GM23338 (cell line): ENCODE results near the gene ADGRB3. TPM values are rescaled to one million over a fixed set of nuclear protein-coding genes. Genes with fewer than 3 reads are reported as not detected.

Experiments used
- ATAC-seq: fragments of 200-7000 bp; cut with Tn5 transposase; 3 replicates; pipeline ENCODE4 v1.9.1; 2020
- DNase-seq: peaks from one replicate; pipeline ENCODE4 v3.0.0-alpha.2; 2015; ENCODE audit warnings: low spot score
- H2AFZ ChIP-seq: fragments of 200-600 bp; sonication (generic); 2 replicates; pipeline ENCODE4 v1.8.0; 2016; ENCODE audit warnings: antibody characterized with exemption, mild to moderate bottlenecking, moderate library complexity
- H3F3A ChIP-seq: fragments of 200-600 bp; sonication (generic); replicated peaks from 2 replicates; pipeline ENCODE4 v1.8.0; 2017; ENCODE audit warnings: antibody characterized with exemption, mixed run types, low read depth
- H3K27ac ChIP-seq: fragments of 200-600 bp; sonication (generic); 2 replicates; pipeline ENCODE4 v1.6.1; 2016; ENCODE audit warnings: low read depth
- H3K27me3 ChIP-seq: fragments of 200-600 bp; sonication (generic); 2 replicates; pipeline ENCODE4 v1.8.0; 2016; ENCODE audit warnings: mild to moderate bottlenecking, mixed run types, moderate library complexity; ENCODE audit not compliant: insufficient read depth
- H3K36me3 ChIP-seq: fragments of 200-600 bp; sonication (generic); 2 replicates; pipeline ENCODE4 v1.8.0; 2016; ENCODE audit warnings: mild to moderate bottlenecking; ENCODE audit not compliant: insufficient read depth
- H3K4me1 ChIP-seq: fragments of 200-600 bp; sonication (generic); 2 replicates; pipeline ENCODE4 v1.8.0; 2016; ENCODE audit warnings: mild to moderate bottlenecking, moderate library complexity; ENCODE audit not compliant: insufficient read depth
- H3K4me2 ChIP-seq: fragments of 200-600 bp; sonication (generic); 2 replicates; pipeline ENCODE4 v1.7.1; 2017; ENCODE audit warnings: mixed run types
- H3K4me3 ChIP-seq: fragments of 200-600 bp; sonication (generic); 2 replicates; pipeline ENCODE4 v1.6.1; 2016; ENCODE audit warnings: mixed run types
- H3K79me2 ChIP-seq: fragments of 200-600 bp; sonication (generic); replicated peaks from 2 replicates; pipeline ENCODE4 v1.8.0; 2017; ENCODE audit warnings: mild to moderate bottlenecking; ENCODE audit not compliant: insufficient read depth
- H3K9me2 ChIP-seq: fragments of 200-600 bp; sonication (generic); 2 replicates; pipeline ENCODE4 v1.8.0; 2017; ENCODE audit not compliant: insufficient read depth
- H4K20me1 ChIP-seq: fragments of 200-600 bp; sonication (generic); replicated peaks from 2 replicates; pipeline ENCODE4 v1.8.0; 2017; ENCODE audit warnings: mild to moderate bottlenecking; ENCODE audit not compliant: insufficient read depth
- H3K27ac Mint-ChIP-seq: 2 replicates; pipeline ENCODE4 v1.8.0; 2020; ENCODE audit warnings: inconsistent platforms, mild to moderate bottlenecking, moderate library complexity, mixed read lengths
- H3K27me3 Mint-ChIP-seq: 3 replicates; pipeline ENCODE4 v1.8.0; 2022; ENCODE audit warnings: low read depth, mild to moderate bottlenecking, moderate library complexity, mixed read lengths, inconsistent platforms; ENCODE audit not compliant: insufficient read depth, poor library complexity
- H3K36me3 Mint-ChIP-seq: 3 replicates; pipeline ENCODE4 v1.8.0; 2021; ENCODE audit warnings: low read depth, mild to moderate bottlenecking, inconsistent platforms, moderate library complexity, mixed read lengths
- H3K4me1 Mint-ChIP-seq: 3 replicates; pipeline ENCODE4 v1.8.0; 2020; ENCODE audit warnings: mild to moderate bottlenecking, inconsistent platforms, mixed read lengths
- H3K4me3 Mint-ChIP-seq: 3 replicates; pipeline ENCODE4 v1.8.0; 2021; ENCODE audit warnings: moderate library complexity, mild to moderate bottlenecking, inconsistent platforms, mixed read lengths
- H3K9me3 Mint-ChIP-seq: 3 replicates; pipeline ENCODE4 v1.8.0; 2020; ENCODE audit warnings: moderate library complexity, mild to moderate bottlenecking, inconsistent platforms, mixed read lengths
- CREB1 ChIP-seq: fragments of 250-450 bp; sonication (Bioruptor Pico); IDR thresholded peaks from 2 replicates; pipeline ENCODE4 v1.5.0; 2020; ENCODE audit warnings: low read depth, mild to moderate bottlenecking, moderate library complexity
- EZH2 ChIP-seq: fragments of 200-600 bp; sonication (generic); IDR thresholded peaks from one replicate; pipeline ENCODE4 v1.8.0; 2017; ENCODE audit warnings: antibody characterized with exemption, mild to moderate bottlenecking, low read depth; ENCODE audit not compliant: unreplicated experiment
- EZH2phosphoT487 ChIP-seq: fragments of 200-600 bp; sonication (generic); IDR thresholded peaks from one replicate; pipeline ENCODE4 v1.8.1; 2018; ENCODE audit warnings: antibody characterized with exemption; ENCODE audit not compliant: unreplicated experiment
- JUNB ChIP-seq: IDR thresholded peaks from one replicate; pipeline ENCODE4 v1.6.1; 2016; ENCODE audit warnings: antibody characterized with exemption; ENCODE audit not compliant: unreplicated experiment
- NANOG ChIP-seq: IDR thresholded peaks from 2 replicates; pipeline ENCODE4 v1.6.1; 2016; ENCODE audit warnings: antibody characterized with exemption, borderline replicate concordance
- POLR2AphosphoS5 ChIP-seq: IDR thresholded peaks from 2 replicates; pipeline ENCODE4 v1.6.1; 2016; ENCODE audit warnings: antibody characterized with exemption, low read depth
- STAT1 ChIP-seq: IDR thresholded peaks from one replicate; pipeline ENCODE4 v1.6.1; 2016; ENCODE audit warnings: antibody characterized with exemption; ENCODE audit not compliant: unreplicated experiment
- ZNF114 ChIP-seq: fragments of 250-450 bp; sonication (Bioruptor Pico); IDR thresholded peaks from 2 replicates; pipeline ENCODE4 v1.5.0; 2020; ENCODE audit warnings: mild to moderate bottlenecking, moderate library complexity
- ZNF331 ChIP-seq: fragments of 250-450 bp; sonication (Bioruptor Pico); IDR thresholded peaks from 2 replicates; pipeline ENCODE4 v1.5.0; 2020; ENCODE audit warnings: low read depth, mild to moderate bottlenecking, moderate library complexity
- polyA plus RNA-seq: library from polyadenylated mRNA; unstranded; fragments of >200 nt; fragmentation: Nextera tagmentation; extraction: Ambion mirVana; gene quantifications from 2 replicates; pipeline ENCODE4 v1.2.1, GENCODE V29; 2016
- total RNA-seq: library from RNA; depleted of rRNA; stranded (reverse); fragments of >200 nt; shearing (Covaris generic); gene quantifications from 2 replicates; pipeline ENCODE4 v1.2.3, GENCODE V29; 2014
- TF ChIP-seq, protein P1 (sequence below): IDR thresholded peaks from 2 replicates; pipeline ENCODE4 v1.6.1; 2016; ENCODE audit warnings: antibody characterized with exemption
- TF ChIP-seq, protein P2 (sequence below), 2 experiments: fragments of 200-600 bp in 1 of 2; sonication (generic) in 1 of 2; conservative IDR thresholded peaks; 2 replicates each; pipeline versions ENCODE4 v1.5.1 to v1.6.1; 2016 to 2017; ENCODE audit warnings: antibody characterized with exemption in 2 of 2, low read depth in 2 of 2, mild to moderate bottlenecking in 2 of 2, moderate library complexity in 1 of 2
- TF ChIP-seq, protein P3 (sequence below): fragments of 250-450 bp; sonication (Bioruptor Pico); IDR thresholded peaks from 2 replicates; pipeline ENCODE4 v1.5.0; 2020; ENCODE audit warnings: mild to moderate bottlenecking, moderate library complexity
- TF ChIP-seq, protein P4 (sequence below): IDR thresholded peaks from one replicate; pipeline ENCODE4 v1.6.1; 2018; ENCODE audit warnings: antibody characterized with exemption; ENCODE audit not compliant: unreplicated experiment

ADGRB3 gene
- total and polyA plus RNA-seq, 2 experiments from 2014 or later = 0.92 to 4.0 TPM

DNA sequence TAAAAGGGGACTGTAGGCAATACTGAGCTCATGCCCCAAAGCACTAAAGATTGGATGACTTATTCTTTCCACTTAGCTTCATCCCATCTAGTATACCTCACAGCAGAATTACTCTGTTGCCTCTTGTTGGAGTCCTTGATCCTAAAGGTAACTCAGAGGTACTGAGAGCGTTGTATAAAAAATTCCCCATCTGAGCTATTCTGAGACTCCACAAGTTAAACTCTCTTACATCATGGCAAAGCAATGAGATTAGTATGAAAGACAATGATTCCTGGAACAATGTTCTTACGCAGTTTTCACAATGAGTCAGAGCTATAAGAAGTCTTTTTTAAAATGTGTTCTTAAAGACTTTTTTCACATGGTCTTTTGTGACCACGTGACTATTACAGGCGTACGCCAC is 370.1 kb downstream of the ADGRB3 start:
- Mint-ChIP-seq H3K9me3 (no peaks in the 10 kb centered on the region; the same call in 2 of the 3 replicates), H3K27ac (no peak overlapping the region), H3K4me3 (no peak overlapping the region), H3K36me3 (no peaks in the 10 kb centered on the region), H3K27me3 (no peaks in the 10 kb centered on the region), H3K4me1 (peaks cover 22% of the 10 kb centered on the region)
- Histone ChIP-seq H3K4me2 (no peak overlapping the region), H3K36me3 (no peaks in the 10 kb centered on the region), H3K4me3 (no peak overlapping the region), H3K27ac (no peak overlapping the region), H3F3A (no peaks in the 10 kb centered on the region), H4K20me1 (no peaks in the 10 kb centered on the region), H3K27me3 (0 out of 2 replicates have a peak, but pooled peaks cover 4% of the 10 kb centered on the region), H3K4me1 (peaks cover 27% of the 10 kb centered on the region), H2AFZ (no peak overlapping the region), H3K9me2 (no peaks in the 10 kb centered on the region), H3K79me2 (no peaks in the 10 kb centered on the region)
- DNase-seq (no peak), ATAC-seq (no peak)
- TF ChIP-seq, protein P1, sequence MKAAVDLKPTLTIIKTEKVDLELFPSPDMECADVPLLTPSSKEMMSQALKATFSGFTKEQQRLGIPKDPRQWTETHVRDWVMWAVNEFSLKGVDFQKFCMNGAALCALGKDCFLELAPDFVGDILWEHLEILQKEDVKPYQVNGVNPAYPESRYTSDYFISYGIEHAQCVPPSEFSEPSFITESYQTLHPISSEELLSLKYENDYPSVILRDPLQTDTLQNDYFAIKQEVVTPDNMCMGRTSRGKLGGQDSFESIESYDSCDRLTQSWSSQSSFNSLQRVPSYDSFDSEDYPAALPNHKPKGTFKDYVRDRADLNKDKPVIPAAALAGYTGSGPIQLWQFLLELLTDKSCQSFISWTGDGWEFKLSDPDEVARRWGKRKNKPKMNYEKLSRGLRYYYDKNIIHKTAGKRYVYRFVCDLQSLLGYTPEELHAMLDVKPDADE = no peak
- TF ChIP-seq, protein P2, sequence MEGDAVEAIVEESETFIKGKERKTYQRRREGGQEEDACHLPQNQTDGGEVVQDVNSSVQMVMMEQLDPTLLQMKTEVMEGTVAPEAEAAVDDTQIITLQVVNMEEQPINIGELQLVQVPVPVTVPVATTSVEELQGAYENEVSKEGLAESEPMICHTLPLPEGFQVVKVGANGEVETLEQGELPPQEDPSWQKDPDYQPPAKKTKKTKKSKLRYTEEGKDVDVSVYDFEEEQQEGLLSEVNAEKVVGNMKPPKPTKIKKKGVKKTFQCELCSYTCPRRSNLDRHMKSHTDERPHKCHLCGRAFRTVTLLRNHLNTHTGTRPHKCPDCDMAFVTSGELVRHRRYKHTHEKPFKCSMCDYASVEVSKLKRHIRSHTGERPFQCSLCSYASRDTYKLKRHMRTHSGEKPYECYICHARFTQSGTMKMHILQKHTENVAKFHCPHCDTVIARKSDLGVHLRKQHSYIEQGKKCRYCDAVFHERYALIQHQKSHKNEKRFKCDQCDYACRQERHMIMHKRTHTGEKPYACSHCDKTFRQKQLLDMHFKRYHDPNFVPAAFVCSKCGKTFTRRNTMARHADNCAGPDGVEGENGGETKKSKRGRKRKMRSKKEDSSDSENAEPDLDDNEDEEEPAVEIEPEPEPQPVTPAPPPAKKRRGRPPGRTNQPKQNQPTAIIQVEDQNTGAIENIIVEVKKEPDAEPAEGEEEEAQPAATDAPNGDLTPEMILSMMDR (conservative IDR thresholded peaks at IDR 0.05; ENCODE audit: low read depth in 2 of 2) = no peak
- TF ChIP-seq EZH2phosphoT487 = no peak
- TF ChIP-seq POLR2AphosphoS5 = no peak
- no peak for TF ChIP-seq NANOG
- TF ChIP-seq EZH2 = no peak
- TF ChIP-seq ZNF331 (CRISPR knock-in tag) = no peak
- TF ChIP-seq, protein P3, sequence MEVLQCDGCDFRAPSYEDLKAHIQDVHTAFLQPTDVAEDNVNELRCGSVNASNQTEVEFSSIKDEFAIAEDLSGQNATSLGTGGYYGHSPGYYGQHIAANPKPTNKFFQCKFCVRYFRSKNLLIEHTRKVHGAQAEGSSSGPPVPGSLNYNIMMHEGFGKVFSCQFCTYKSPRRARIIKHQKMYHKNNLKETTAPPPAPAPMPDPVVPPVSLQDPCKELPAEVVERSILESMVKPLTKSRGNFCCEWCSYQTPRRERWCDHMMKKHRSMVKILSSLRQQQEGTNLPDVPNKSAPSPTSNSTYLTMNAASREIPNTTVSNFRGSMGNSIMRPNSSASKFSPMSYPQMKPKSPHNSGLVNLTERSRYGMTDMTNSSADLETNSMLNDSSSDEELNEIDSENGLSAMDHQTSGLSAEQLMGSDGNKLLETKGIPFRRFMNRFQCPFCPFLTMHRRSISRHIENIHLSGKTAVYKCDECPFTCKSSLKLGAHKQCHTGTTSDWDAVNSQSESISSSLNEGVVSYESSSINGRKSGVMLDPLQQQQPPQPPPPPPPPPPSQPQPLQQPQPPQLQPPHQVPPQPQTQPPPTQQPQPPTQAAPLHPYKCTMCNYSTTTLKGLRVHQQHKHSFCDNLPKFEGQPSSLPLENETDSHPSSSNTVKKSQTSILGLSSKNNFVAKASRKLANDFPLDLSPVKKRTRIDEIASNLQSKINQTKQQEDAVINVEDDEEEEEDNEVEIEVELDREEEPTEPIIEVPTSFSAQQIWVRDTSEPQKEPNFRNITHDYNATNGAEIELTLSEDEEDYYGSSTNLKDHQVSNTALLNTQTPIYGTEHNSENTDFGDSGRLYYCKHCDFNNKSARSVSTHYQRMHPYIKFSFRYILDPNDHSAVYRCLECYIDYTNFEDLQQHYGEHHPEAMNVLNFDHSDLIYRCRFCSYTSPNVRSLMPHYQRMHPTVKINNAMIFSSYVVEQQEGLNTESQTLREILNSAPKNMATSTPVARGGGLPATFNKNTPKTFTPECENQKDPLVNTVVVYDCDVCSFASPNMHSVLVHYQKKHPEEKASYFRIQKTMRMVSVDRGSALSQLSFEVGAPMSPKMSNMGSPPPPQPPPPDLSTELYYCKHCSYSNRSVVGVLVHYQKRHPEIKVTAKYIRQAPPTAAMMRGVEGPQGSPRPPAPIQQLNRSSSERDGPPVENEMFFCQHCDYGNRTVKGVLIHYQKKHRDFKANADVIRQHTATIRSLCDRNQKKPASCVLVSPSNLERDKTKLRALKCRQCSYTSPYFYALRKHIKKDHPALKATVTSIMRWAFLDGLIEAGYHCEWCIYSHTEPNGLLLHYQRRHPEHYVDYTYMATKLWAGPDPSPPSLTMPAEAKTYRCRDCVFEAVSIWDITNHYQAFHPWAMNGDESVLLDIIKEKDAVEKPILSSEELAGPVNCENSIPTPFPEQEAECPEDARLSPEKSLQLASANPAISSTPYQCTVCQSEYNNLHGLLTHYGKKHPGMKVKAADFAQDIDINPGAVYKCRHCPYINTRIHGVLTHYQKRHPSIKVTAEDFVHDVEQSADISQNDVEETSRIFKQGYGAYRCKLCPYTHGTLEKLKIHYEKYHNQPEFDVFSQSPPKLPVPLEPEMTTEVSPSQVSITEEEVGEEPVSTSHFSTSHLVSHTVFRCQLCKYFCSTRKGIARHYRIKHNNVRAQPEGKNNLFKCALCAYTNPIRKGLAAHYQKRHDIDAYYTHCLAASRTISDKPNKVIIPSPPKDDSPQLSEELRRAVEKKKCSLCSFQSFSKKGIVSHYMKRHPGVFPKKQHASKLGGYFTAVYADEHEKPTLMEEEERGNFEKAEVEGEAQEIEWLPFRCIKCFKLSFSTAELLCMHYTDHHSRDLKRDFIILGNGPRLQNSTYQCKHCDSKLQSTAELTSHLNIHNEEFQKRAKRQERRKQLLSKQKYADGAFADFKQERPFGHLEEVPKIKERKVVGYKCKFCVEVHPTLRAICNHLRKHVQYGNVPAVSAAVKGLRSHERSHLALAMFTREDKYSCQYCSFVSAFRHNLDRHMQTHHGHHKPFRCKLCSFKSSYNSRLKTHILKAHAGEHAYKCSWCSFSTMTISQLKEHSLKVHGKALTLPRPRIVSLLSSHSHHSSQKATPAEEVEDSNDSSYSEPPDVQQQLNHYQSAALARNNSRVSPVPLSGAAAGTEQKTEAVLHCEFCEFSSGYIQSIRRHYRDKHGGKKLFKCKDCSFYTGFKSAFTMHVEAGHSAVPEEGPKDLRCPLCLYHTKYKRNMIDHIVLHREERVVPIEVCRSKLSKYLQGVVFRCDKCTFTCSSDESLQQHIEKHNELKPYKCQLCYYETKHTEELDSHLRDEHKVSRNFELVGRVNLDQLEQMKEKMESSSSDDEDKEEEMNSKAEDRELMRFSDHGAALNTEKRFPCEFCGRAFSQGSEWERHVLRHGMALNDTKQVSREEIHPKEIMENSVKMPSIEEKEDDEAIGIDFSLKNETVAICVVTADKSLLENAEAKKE = no peak
- no peak for TF ChIP-seq CREB1 (CRISPR knock-in tag)
- no peak for TF ChIP-seq JUNB
- no peak for TF ChIP-seq STAT1
- TF ChIP-seq ZNF114 (CRISPR knock-in tag) = no peak
- TF ChIP-seq, protein P4, sequence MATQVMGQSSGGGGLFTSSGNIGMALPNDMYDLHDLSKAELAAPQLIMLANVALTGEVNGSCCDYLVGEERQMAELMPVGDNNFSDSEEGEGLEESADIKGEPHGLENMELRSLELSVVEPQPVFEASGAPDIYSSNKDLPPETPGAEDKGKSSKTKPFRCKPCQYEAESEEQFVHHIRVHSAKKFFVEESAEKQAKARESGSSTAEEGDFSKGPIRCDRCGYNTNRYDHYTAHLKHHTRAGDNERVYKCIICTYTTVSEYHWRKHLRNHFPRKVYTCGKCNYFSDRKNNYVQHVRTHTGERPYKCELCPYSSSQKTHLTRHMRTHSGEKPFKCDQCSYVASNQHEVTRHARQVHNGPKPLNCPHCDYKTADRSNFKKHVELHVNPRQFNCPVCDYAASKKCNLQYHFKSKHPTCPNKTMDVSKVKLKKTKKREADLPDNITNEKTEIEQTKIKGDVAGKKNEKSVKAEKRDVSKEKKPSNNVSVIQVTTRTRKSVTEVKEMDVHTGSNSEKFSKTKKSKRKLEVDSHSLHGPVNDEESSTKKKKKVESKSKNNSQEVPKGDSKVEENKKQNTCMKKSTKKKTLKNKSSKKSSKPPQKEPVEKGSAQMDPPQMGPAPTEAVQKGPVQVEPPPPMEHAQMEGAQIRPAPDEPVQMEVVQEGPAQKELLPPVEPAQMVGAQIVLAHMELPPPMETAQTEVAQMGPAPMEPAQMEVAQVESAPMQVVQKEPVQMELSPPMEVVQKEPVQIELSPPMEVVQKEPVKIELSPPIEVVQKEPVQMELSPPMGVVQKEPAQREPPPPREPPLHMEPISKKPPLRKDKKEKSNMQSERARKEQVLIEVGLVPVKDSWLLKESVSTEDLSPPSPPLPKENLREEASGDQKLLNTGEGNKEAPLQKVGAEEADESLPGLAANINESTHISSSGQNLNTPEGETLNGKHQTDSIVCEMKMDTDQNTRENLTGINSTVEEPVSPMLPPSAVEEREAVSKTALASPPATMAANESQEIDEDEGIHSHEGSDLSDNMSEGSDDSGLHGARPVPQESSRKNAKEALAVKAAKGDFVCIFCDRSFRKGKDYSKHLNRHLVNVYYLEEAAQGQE = no peak
